Measurements from ENCODE around the gene TUT1.
A peak's percentile ranks its signal among the peaks of the same experiment; 100 is the strongest.

Gene TUT1

GRCh38 chr11:62556875-62557631, 34.3 kb downstream of the TUT1 start:
- no peak for TF ChIP-seq CTCF (IDR thresholded peaks at IDR 0.05; ENCODE audit: borderline replicate concordance, insufficient read depth, low read depth, low read length)
- peak overlapping the region; percentile 24 for H3K4me3 ChIP-seq (ENCODE audit: low read depth, low read length)

- no peak for TF ChIP-seq CTCF (IDR thresholded peaks at IDR 0.05; ENCODE audit: borderline replicate concordance, insufficient read depth, low read depth, low read length)
These were observed 35.0 kb downstream of the TUT1 start for GRCh38 chr11:62556108-62556874.

GRCh38 chr11:62555464-62556107, 35.7 kb downstream of the TUT1 start:
- H3K4me3 ChIP-seq (ENCODE audit: low read depth, low read length), result peak overlapping the region; percentile 1
- no peak for TF ChIP-seq CTCF (IDR thresholded peaks at IDR 0.05; ENCODE audit: borderline replicate concordance, insufficient read depth, low read depth, low read length)

More at GRCh38 chr11:62556108-62556874, 35.0 kb downstream of the TUT1 start:
- peak overlapping the region; percentile 1 for H3K4me3 ChIP-seq (ENCODE audit: low read depth, low read length)

GRCh38 chr11:62554387-62555167, 36.7 kb downstream of the TUT1 start:
- no peak overlapping the region for H3K4me3 ChIP-seq (ENCODE audit: low read depth, low read length)
- no peak for TF ChIP-seq CTCF (IDR thresholded peaks at IDR 0.05; ENCODE audit: borderline replicate concordance, insufficient read depth, low read depth, low read length)

- H3K4me3 ChIP-seq (ENCODE audit: low read depth, low read length), result no peak overlapping the region
- TF ChIP-seq CTCF (IDR thresholded peaks at IDR 0.05; ENCODE audit: borderline replicate concordance, insufficient read depth, low read depth, low read length), result no peak
These were observed 37.4 kb downstream of the TUT1 start for GRCh38 chr11:62553839-62554361.

- no peak overlapping the region for H3K4me3 ChIP-seq (ENCODE audit: low read depth, low read length)
- TF ChIP-seq CTCF (IDR thresholded peaks at IDR 0.05; ENCODE audit: borderline replicate concordance, insufficient read depth, low read depth, low read length), result no peak
These were observed 38.1 kb downstream of the TUT1 start for GRCh38 chr11:62553080-62553838.
